Keratinocyte (primary cell): ENCODE data around the gene ATP2C1.

ENCODE experiments used
- EZH2 ChIP-seq: IDR thresholded peaks from one replicate; pipeline ENCODE4 v1.6.1; 2012; ENCODE audit warnings: inconsistent platforms, mild to moderate bottlenecking, low read length, moderate library complexity
- TF ChIP-seq, protein P1 (sequence below), 3 experiments: IDR thresholded peaks in 1 of 3; conservative IDR thresholded peaks in 1 of 3; optimal IDR thresholded peaks in 1 of 3; 2 replicates in 2 of 3; 3 replicates in 1 of 3; pipeline versions ENCODE3 to v1.5.1; 2011; ENCODE audit warnings: low read length in 3 of 3, mild to moderate bottlenecking in 3 of 3, moderate library complexity in 2 of 3, control low read depth in 1 of 3, inconsistent platforms in 1 of 3; ENCODE audit not compliant: insufficient read depth in 2 of 3; ENCODE audit errors: extremely low read depth in 1 of 3

DNA sequence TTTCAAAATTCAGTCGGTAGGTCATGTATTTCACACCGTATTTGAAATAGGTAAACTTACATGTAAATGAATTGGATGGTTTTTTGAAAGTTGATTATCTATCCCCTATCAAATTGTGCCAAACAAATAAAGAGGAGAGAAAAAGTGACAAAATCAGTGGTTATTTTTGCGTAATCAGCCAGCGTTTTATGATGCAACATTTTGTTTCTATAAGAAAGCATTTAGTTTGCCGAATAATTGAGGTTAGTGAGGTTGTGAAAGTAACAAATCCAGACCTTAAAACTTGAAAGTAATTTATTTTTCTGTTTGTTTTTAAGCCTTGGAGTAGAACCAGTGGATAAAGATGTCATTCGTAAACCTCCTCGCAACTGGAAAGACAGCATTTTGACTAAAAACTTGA, 103.4 kb downstream of the ATP2C1 start:
- TF ChIP-seq, protein P1, sequence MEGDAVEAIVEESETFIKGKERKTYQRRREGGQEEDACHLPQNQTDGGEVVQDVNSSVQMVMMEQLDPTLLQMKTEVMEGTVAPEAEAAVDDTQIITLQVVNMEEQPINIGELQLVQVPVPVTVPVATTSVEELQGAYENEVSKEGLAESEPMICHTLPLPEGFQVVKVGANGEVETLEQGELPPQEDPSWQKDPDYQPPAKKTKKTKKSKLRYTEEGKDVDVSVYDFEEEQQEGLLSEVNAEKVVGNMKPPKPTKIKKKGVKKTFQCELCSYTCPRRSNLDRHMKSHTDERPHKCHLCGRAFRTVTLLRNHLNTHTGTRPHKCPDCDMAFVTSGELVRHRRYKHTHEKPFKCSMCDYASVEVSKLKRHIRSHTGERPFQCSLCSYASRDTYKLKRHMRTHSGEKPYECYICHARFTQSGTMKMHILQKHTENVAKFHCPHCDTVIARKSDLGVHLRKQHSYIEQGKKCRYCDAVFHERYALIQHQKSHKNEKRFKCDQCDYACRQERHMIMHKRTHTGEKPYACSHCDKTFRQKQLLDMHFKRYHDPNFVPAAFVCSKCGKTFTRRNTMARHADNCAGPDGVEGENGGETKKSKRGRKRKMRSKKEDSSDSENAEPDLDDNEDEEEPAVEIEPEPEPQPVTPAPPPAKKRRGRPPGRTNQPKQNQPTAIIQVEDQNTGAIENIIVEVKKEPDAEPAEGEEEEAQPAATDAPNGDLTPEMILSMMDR (optimal IDR thresholded peaks at IDR 0.05 in 1 of 3, IDR thresholded peaks at IDR 0.05 in 1 of 3, conservative IDR thresholded peaks at IDR 0.05 in 1 of 3; ENCODE audit: extremely low read depth in 1 of 3, insufficient read depth in 2 of 3, low read length in 3 of 3) = no peak
- TF ChIP-seq EZH2 = no peak
